Natural killer cell (primary cell): ENCODE data around the gene AFMID. TPM values are rescaled to one million over a fixed set of nuclear protein-coding genes. Genes with fewer than 3 reads are reported as not detected.
A peak's percentile ranks its signal among the peaks of the same experiment; 100 is the strongest.

Experiments used
- ATAC-seq, 3 donors: fragments of 150-1000 bp in 2 of 3; fragments of 200-7000 bp in 1 of 3; cut with Tn5 transposase; 1 replicate in 1 of 3; 2 replicates in 2 of 3; pipeline ENCODE4 v1.10.0; 2021; ENCODE audit warnings: mild to moderate bottlenecking in 2 of 3, moderate library complexity in 2 of 3
- DNase-seq, 2 donors: peaks; one replicate each; pipeline versions ENCODE4 v3.0.0 to v3.0.0-alpha.2; 2013 to 2021; ENCODE audit warnings: mixed read lengths in 1 of 2
- H3K27ac ChIP-seq: one replicate; pipeline ENCODE4 v1.5.1; 2013; ENCODE audit warnings: mild to moderate bottlenecking, low read length
- H3K27me3 ChIP-seq: one replicate; pipeline ENCODE4 v1.6.1; 2013; ENCODE audit warnings: low read length; ENCODE audit not compliant: control insufficient read depth, insufficient read depth
- H3K36me3 ChIP-seq: one replicate; pipeline ENCODE4 v1.6.1; 2013; ENCODE audit warnings: low read length; ENCODE audit not compliant: control insufficient read depth, insufficient read depth
- H3K4me1 ChIP-seq: one replicate; pipeline ENCODE4 v1.6.1; 2013; ENCODE audit warnings: low read length; ENCODE audit not compliant: control insufficient read depth, insufficient read depth
- H3K4me3 ChIP-seq: one replicate; pipeline ENCODE4 v1.5.1; 2013; ENCODE audit warnings: low read length
- H3K9me3 ChIP-seq: one replicate; pipeline ENCODE4 v1.6.1; 2013; ENCODE audit warnings: low read length; ENCODE audit not compliant: control insufficient read depth, insufficient read depth
- H3K27ac Mint-ChIP-seq, 2 donors: one replicate each; pipeline ENCODE4 v1.8.0; 2022; ENCODE audit warnings: mild to moderate bottlenecking in 2 of 2, mixed read lengths in 2 of 2, moderate library complexity in 1 of 2
- H3K27me3 Mint-ChIP-seq, 2 donors: one replicate each; pipeline ENCODE4 v1.8.0; 2022; ENCODE audit warnings: low read depth in 2 of 2, mixed read lengths in 2 of 2
- H3K36me3 Mint-ChIP-seq: one replicate; pipeline ENCODE4 v1.8.0; 2022; ENCODE audit warnings: mixed read lengths
- H3K4me1 Mint-ChIP-seq, 2 donors: one replicate each; pipeline ENCODE4 v1.8.0; 2022; ENCODE audit warnings: mixed read lengths in 2 of 2
- H3K4me3 Mint-ChIP-seq: one replicate; pipeline ENCODE4 v1.8.0; 2022; ENCODE audit warnings: mild to moderate bottlenecking, moderate library complexity, mixed read lengths
- H3K9me3 Mint-ChIP-seq, 2 donors: one replicate each; pipeline ENCODE4 v1.8.0; 2022; ENCODE audit warnings: mixed read lengths in 2 of 2
- WGBS: methylation state at CpG from one replicate; pipeline ENCODE4 v1.1.7; 2013; ENCODE audit warnings: missing lambda C conversion rate; ENCODE audit not compliant: insufficient coverage; 5-methylcytosine and 5-hydroxymethylcytosine counted together
- intact Hi-C: fragments of 100-400 bp; cut with micrococcal nuclease; formaldehyde crosslinking; loops from one replicate; pipeline ENCODE4 v1.14.2; 2022
- total RNA-seq, 4 donors: library from RNA; stranded (reverse); fragments of 120-200 nt in 1 of 4; gene quantifications; one replicate each; pipeline versions ENCODE4 v1.2.3 to v1.2.4, GENCODE V29; 2013 to 2022
- TF ChIP-seq, protein P1 (sequence below): fragments of 200-600 bp; IDR thresholded peaks from one replicate; pipeline ENCODE4 v1.8.0; 2022; ENCODE audit warnings: antibody characterized with exemption

The AFMID gene
- total RNA-seq, 3 donors from 2014 or later (not counting 1 experiment from before 2014, with no cell fraction given): 2.2 to 4.1 (median 2.3) TPM

- peaks cover 37% of the 10 kb centered on the region for H3K36me3 ChIP-seq
Observed at GRCh38 chr17:78140169-78141051, 46.8 kb upstream of the AFMID start.

GRCh38 chr17:78141437-78142118, 45.6 kb upstream of the AFMID start:
- WGBS: 88% methylated on average over 20 of the region's 20 CpGs
- TF ChIP-seq, protein P1, sequence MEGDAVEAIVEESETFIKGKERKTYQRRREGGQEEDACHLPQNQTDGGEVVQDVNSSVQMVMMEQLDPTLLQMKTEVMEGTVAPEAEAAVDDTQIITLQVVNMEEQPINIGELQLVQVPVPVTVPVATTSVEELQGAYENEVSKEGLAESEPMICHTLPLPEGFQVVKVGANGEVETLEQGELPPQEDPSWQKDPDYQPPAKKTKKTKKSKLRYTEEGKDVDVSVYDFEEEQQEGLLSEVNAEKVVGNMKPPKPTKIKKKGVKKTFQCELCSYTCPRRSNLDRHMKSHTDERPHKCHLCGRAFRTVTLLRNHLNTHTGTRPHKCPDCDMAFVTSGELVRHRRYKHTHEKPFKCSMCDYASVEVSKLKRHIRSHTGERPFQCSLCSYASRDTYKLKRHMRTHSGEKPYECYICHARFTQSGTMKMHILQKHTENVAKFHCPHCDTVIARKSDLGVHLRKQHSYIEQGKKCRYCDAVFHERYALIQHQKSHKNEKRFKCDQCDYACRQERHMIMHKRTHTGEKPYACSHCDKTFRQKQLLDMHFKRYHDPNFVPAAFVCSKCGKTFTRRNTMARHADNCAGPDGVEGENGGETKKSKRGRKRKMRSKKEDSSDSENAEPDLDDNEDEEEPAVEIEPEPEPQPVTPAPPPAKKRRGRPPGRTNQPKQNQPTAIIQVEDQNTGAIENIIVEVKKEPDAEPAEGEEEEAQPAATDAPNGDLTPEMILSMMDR: no peak
- H3K4me3 Mint-ChIP-seq: no peak overlapping the region
- Histone ChIP-seq H3K36me3 (peaks cover 26% of the 10 kb centered on the region), H3K27me3 (no peaks in the 10 kb centered on the region), H3K4me3 (no peak overlapping the region), H3K27ac (no peak overlapping the region), H3K4me1 (peaks cover 94% of the 10 kb centered on the region), H3K9me3 (no peaks in the 10 kb centered on the region)
- H3K27ac Mint-ChIP-seq: peak overlapping the region; percentile 38 to 60
- ATAC-seq (no peak), DNase-seq (peak in 1 of 2 donors; percentile 17)
- no peaks in the 10 kb centered on the region for H3K9me3 Mint-ChIP-seq
- intact Hi-C loops: no loop called here
- peaks cover 49 to 59% of the 10 kb centered on the region in 2 donors for H3K4me1 Mint-ChIP-seq
- H3K27me3 Mint-ChIP-seq: no peaks in the 10 kb centered on the region
- H3K36me3 Mint-ChIP-seq: no peaks in the 10 kb centered on the region

More at GRCh38 chr17:78140169-78141051, 46.8 kb upstream of the AFMID start:
- H3K27ac ChIP-seq: peak overlapping the region; percentile 37
- Mint-ChIP-seq H3K27me3 (no peaks in the 10 kb centered on the region), H3K27ac (peak overlapping the region; percentile 91 to 94), H3K9me3 (no peaks in the 10 kb centered on the region), H3K4me1 (peaks cover 60 to 68% of the 10 kb centered on the region in 2 donors), H3K36me3 (peaks cover 9% of the 10 kb centered on the region), H3K4me3 (peak overlapping the region; percentile 79)
- WGBS: 37% methylated on average over 58 of the region's 58 CpGs
- H3K27me3 ChIP-seq: no peaks in the 10 kb centered on the region
- H3K4me3 ChIP-seq: no peak overlapping the region
- ATAC-seq (peak; percentile 85 to 95 (median 85)), DNase-seq (peak; percentile 86 to 97)
- intact Hi-C loops: loop anchor here (1.0 kb wide), 1 partner anchor 74 kb away; the partner anchor contains the start of gene BIRC5
- TF ChIP-seq, protein P1: no peak
- no peaks in the 10 kb centered on the region for H3K9me3 ChIP-seq
- peaks cover 93% of the 10 kb centered on the region for H3K4me1 ChIP-seq

DNA sequence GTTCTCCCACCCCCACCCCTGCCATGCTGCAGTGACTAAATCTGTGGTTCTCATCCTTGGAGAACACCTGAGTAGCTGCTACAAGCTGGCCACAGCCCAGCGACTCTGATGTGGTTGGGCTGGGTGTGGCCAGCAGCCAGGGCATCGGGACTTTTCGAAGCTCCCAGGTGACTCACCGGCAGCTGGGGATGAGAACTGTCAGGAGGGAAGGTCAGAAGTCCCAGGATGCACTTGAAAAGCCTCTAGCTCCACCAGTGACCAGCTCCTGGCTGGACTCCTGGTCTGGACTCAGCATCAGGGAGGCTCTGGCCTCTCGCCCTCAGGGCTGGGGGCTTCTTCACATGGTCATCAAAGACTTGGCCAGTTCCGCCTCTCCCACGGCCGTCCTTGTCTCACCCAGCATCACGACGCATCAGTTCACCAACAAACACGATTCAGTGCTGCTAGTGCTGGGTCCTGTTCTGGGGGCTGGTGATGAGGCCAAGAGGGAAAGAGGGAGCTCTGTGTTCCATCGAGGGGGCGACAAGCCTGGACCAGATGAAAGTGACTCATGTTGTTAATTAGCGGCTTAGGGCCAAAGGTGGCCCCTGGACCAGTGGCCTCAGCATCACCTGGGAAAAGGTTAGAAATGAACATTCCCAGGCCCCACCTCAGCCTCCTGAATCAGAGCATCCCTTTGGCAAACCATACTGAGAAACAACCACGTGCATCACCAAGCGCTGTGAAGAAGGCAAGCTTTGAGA, 44.9 kb upstream of the AFMID start:
- Mint-ChIP-seq H3K4me1 (peaks cover 42 to 54% of the 10 kb centered on the region in 2 donors), H3K27me3 (no peaks in the 10 kb centered on the region), H3K9me3 (no peaks in the 10 kb centered on the region), H3K36me3 (no peaks in the 10 kb centered on the region), H3K4me3 (no peak overlapping the region), H3K27ac (peak overlapping the region in 1 of 2 donors; percentile 61)
- ATAC-seq (no peak), DNase-seq (peak in 1 of 2 donors; percentile 43)
- H3K27me3 ChIP-seq: no peaks in the 10 kb centered on the region
- H3K36me3 ChIP-seq: peaks cover 21% of the 10 kb centered on the region
- H3K9me3 ChIP-seq: no peaks in the 10 kb centered on the region
- H3K4me1 ChIP-seq: peaks cover 94% of the 10 kb centered on the region
- H3K4me3 ChIP-seq: no peak overlapping the region
- H3K27ac ChIP-seq: peak overlapping the region; percentile 4
- TF ChIP-seq, protein P1: no peak
- WGBS: 81% methylated on average over 16 of the region's 16 CpGs
- intact Hi-C loops: no loop called here
